ENCODE measurements around the gene PITPNM2.

Gene PITPNM2

GRCh38 chr12:123150744-123151456 lies at the start of gene PITPNM2:
TSS of gene PITPNM2 (minus strand) at chr12:123151090. CDS start at chr12:123034590, 116,500 bp downstream.
- Mint-ChIP-seq H3K36me3 (peaks cover 0 to 10% of the 10 kb centered on the region in 2 donors), H3K4me3 (peak within 1 kb of the TSS; percentile 82 to 88), H3K4me1 (peaks cover 24 to 44% of the 10 kb centered on the region in 2 donors), H3K27ac (peak within 1 kb of the TSS; percentile 92), H3K27me3 (no peaks in the 10 kb centered on the region), H3K9me3 (no peaks in the 10 kb centered on the region)
- peak; percentile 31 for DNase-seq
- ATAC-seq (replicated peaks): peak; percentile 85 to 88

- DNase-seq (no peak), ATAC-seq (replicated peaks) (no peak)
- peaks cover 25 to 39% of the 10 kb centered on the region in 2 donors for H3K36me3 Mint-ChIP-seq
Measured at GRCh38 chr12:123200414-123200813, 49.5 kb upstream of the PITPNM2 start.

GRCh38 chr12:123199936-123200335 lies 49.0 kb upstream of the PITPNM2 start:
- ATAC-seq (replicated peaks): no peak
- no peak overlapping the region for H3K4me3 Mint-ChIP-seq
- H3K27ac Mint-ChIP-seq: no peak overlapping the region
- H3K36me3 Mint-ChIP-seq: peaks cover 25 to 39% of the 10 kb centered on the region in 2 donors
- DNase-seq: no peak
- H3K27me3 Mint-ChIP-seq: no peaks in the 10 kb centered on the region
- no peaks in the 10 kb centered on the region for H3K4me1 Mint-ChIP-seq
- H3K9me3 Mint-ChIP-seq: no peaks in the 10 kb centered on the region

More at GRCh38 chr12:123200414-123200813, 49.5 kb upstream of the PITPNM2 start:
- H3K27me3 Mint-ChIP-seq: no peaks in the 10 kb centered on the region
- H3K9me3 Mint-ChIP-seq: no peaks in the 10 kb centered on the region
- no peak overlapping the region for H3K4me3 Mint-ChIP-seq
- no peaks in the 10 kb centered on the region for H3K4me1 Mint-ChIP-seq
- H3K27ac Mint-ChIP-seq: peak overlapping the region; percentile 26

GRCh38 chr12:123187637-123188036 lies 36.7 kb upstream of the PITPNM2 start:
- Mint-ChIP-seq H3K4me1 (no peaks in the 10 kb centered on the region), H3K4me3 (no peak overlapping the region), H3K27ac (no peak overlapping the region), H3K27me3 (no peaks in the 10 kb centered on the region), H3K9me3 (no peaks in the 10 kb centered on the region), H3K36me3 (peaks cover 34 to 47% of the 10 kb centered on the region in 2 donors)
- DNase-seq (no peak), ATAC-seq (replicated peaks) (no peak)

- ATAC-seq (replicated peaks): no peak
- no peaks in the 10 kb centered on the region for H3K27me3 Mint-ChIP-seq
- no peak for DNase-seq
- no peak overlapping the region for H3K27ac Mint-ChIP-seq
- H3K36me3 Mint-ChIP-seq: peaks cover 28 to 30% of the 10 kb centered on the region in 2 donors
- no peak overlapping the region for H3K4me3 Mint-ChIP-seq
- no peaks in the 10 kb centered on the region for H3K9me3 Mint-ChIP-seq
- no peaks in the 10 kb centered on the region for H3K4me1 Mint-ChIP-seq
Measured at GRCh38 chr12:123180171-123180570, 29.3 kb upstream of the PITPNM2 start.

GRCh38 chr12:123171967-123172366 lies 21.1 kb upstream of the PITPNM2 start:
- H3K27ac Mint-ChIP-seq: no peak overlapping the region
- H3K36me3 Mint-ChIP-seq: peaks cover 7 to 32% of the 10 kb centered on the region in 2 donors
- no peak for ATAC-seq (replicated peaks)
- H3K4me1 Mint-ChIP-seq: no peaks in the 10 kb centered on the region
- no peak overlapping the region for H3K4me3 Mint-ChIP-seq
- H3K9me3 Mint-ChIP-seq: no peaks in the 10 kb centered on the region
- no peak for DNase-seq
- no peaks in the 10 kb centered on the region for H3K27me3 Mint-ChIP-seq

- no peak for DNase-seq
- H3K36me3 Mint-ChIP-seq: peaks cover 9 to 41% of the 10 kb centered on the region in 2 donors
Measured at GRCh38 chr12:123167329-123167728, 16.4 kb upstream of the PITPNM2 start.

GRCh38 chr12:123165537-123165936 lies 14.6 kb upstream of the PITPNM2 start:
- H3K27me3 Mint-ChIP-seq: no peaks in the 10 kb centered on the region
- no peak overlapping the region for H3K4me3 Mint-ChIP-seq
- peaks cover 9 to 35% of the 10 kb centered on the region in 2 donors for H3K36me3 Mint-ChIP-seq
- DNase-seq: no peak
- H3K27ac Mint-ChIP-seq: peak overlapping the region; percentile 17
- ATAC-seq (replicated peaks): no peak
- H3K9me3 Mint-ChIP-seq: no peaks in the 10 kb centered on the region
- H3K4me1 Mint-ChIP-seq: no peaks in the 10 kb centered on the region

More at GRCh38 chr12:123167329-123167728, 16.4 kb upstream of the PITPNM2 start:
- H3K4me1 Mint-ChIP-seq: no peaks in the 10 kb centered on the region
- no peaks in the 10 kb centered on the region for H3K27me3 Mint-ChIP-seq
- no peaks in the 10 kb centered on the region for H3K9me3 Mint-ChIP-seq
- no peak for ATAC-seq (replicated peaks)
- H3K27ac Mint-ChIP-seq: no peak overlapping the region
- H3K4me3 Mint-ChIP-seq: no peak overlapping the region

- ATAC-seq (replicated peaks): no peak
- Mint-ChIP-seq H3K4me3 (no peak overlapping the region), H3K27me3 (no peaks in the 10 kb centered on the region), H3K27ac (no peak overlapping the region), H3K4me1 (no peaks in the 10 kb centered on the region), H3K36me3 (peaks cover 12 to 37% of the 10 kb centered on the region in 2 donors), H3K9me3 (no peaks in the 10 kb centered on the region)
- DNase-seq: no peak
Measured at GRCh38 chr12:123164710-123165261, 13.9 kb upstream of the PITPNM2 start.

- H3K9me3 Mint-ChIP-seq: no peaks in the 10 kb centered on the region
- H3K27ac Mint-ChIP-seq: no peak overlapping the region
- peaks cover 12 to 37% of the 10 kb centered on the region in 2 donors for H3K36me3 Mint-ChIP-seq
- H3K27me3 Mint-ChIP-seq: no peaks in the 10 kb centered on the region
- ATAC-seq (replicated peaks): no peak
- H3K4me3 Mint-ChIP-seq: no peak overlapping the region
- DNase-seq: no peak
- H3K4me1 Mint-ChIP-seq: no peaks in the 10 kb centered on the region
Measured at GRCh38 chr12:123164222-123164621, 13.3 kb upstream of the PITPNM2 start.

GRCh38 chr12:123163227-123163626 lies 12.3 kb upstream of the PITPNM2 start:
- ATAC-seq (replicated peaks): no peak
- Mint-ChIP-seq H3K9me3 (no peaks in the 10 kb centered on the region), H3K4me1 (no peaks in the 10 kb centered on the region), H3K27me3 (no peaks in the 10 kb centered on the region), H3K27ac (no peak overlapping the region), H3K36me3 (peaks cover 12 to 32% of the 10 kb centered on the region in 2 donors), H3K4me3 (no peak overlapping the region)
- no peak for DNase-seq

- Mint-ChIP-seq H3K36me3 (peaks cover 10 to 22% of the 10 kb centered on the region in 2 donors), H3K9me3 (no peaks in the 10 kb centered on the region), H3K4me3 (no peak overlapping the region), H3K27me3 (no peaks in the 10 kb centered on the region), H3K4me1 (no peaks in the 10 kb centered on the region), H3K27ac (no peak overlapping the region)
- DNase-seq: no peak
- ATAC-seq (replicated peaks): no peak
Measured at GRCh38 chr12:123160801-123161487, 10.1 kb upstream of the PITPNM2 start.

- H3K27ac Mint-ChIP-seq: no peak overlapping the region
- no peaks in the 10 kb centered on the region for H3K9me3 Mint-ChIP-seq
- H3K4me1 Mint-ChIP-seq: peaks cover 14 to 25% of the 10 kb centered on the region in 2 donors
- DNase-seq: no peak
- no peaks in the 10 kb centered on the region for H3K27me3 Mint-ChIP-seq
- no peak overlapping the region for H3K4me3 Mint-ChIP-seq
- peaks cover 0 to 8% of the 10 kb centered on the region in 2 donors for H3K36me3 Mint-ChIP-seq
- ATAC-seq (replicated peaks): no peak
Measured at GRCh38 chr12:123153906-123154305, 3.0 kb upstream of the PITPNM2 start.

- Mint-ChIP-seq H3K9me3 (no peaks in the 10 kb centered on the region), H3K4me1 (peaks cover 22 to 34% of the 10 kb centered on the region in 2 donors), H3K27me3 (no peaks in the 10 kb centered on the region), H3K27ac (no peak overlapping the region), H3K36me3 (peaks cover 0 to 8% of the 10 kb centered on the region in 2 donors), H3K4me3 (no peak overlapping the region)
- ATAC-seq (replicated peaks) (no peak), DNase-seq (no peak)
Measured at GRCh38 chr12:123152833-123153232, 1.9 kb upstream of the PITPNM2 start.
